HG03457 (cell line): ENCODE data around the gene PADI2.
A peak's percentile ranks its signal among the peaks of the same experiment; 100 is the strongest.

Experiments used
- ATAC-seq: cut with Tn5 transposase; IDR thresholded peaks from one replicate; pipeline ENCODE4 v1.9.1; 2021; ENCODE audit warnings: moderate number of reproducible peaks; ENCODE audit not compliant: unreplicated experiment

The PADI2 gene

DNA sequence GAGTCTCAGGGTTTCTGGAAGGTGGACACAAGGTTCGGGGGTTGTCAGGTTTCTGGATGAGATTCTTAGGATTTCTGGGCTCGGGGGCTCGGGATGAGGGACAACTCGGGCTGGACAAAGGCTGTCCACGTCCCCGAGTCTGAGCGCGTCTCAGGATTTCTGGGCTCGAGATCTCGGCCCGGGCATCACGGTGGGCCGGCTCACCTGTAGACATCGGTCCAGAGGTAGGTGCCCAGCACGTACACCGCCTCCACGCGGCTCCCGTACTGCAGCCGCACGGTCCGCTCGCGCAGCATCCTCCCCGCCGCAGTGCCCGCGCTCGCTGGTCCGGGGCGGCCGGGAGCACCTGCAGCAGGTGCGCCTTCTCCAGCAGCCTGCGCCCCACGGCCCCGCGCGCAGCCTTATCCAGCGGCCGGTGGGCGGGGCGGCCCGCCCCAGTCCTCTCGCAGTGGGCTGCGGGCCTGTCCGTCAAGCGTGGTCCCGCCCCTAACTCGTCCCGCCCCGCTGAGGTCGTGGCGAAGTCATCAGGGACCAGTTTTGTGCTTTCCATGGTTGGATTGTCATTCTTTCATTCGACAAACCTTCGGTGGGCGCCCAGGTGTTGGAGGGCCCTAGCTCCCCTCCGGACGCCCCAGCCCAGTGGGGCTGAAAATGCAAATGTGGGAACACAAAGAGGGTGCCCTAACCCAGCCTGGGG is at the start of gene PADI2:
TSS of gene PADI2 (minus strand) at position 376 of the 697 bp plus-strand sequence. CDS start at position 296, 80 bp downstream.
- ATAC-seq: no peak

DNA sequence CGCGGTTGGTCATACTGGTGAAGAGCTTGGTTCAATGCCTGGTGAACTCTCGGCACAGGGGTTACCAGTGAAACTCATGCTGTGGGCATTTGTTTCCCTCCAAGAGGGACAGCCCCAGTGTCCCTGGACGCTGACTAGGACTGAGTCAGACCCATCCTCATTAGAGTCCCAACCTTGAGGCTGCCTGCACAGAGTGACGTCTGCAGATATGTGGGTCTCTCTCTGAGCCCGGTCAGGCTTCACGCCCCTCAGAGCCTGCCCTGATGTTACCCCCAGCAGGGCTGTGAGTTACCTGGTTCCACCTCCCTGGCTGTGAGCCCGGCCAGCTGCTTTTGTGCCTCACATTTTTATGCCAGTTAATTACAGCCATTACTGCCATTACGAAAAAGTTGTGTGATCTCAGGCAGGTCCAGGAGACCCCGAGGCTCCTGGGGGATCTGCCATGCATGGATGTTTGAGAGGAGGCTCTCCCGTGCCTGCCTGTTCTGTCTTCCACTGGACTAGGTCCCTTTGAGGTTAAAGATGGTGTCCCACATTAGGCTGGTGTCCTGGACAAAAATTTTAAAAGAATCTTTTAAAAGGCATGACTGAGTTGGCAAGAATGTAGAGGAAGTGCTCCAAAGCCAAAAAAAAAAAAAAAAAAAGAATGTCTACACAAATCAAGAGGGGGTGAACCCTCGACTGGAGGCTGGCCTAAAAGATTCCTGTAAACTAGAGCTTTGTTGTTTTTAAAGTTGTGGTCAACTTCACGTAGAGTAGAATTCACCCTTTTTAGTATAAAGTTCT is 49.0 kb upstream of the PADI2 start:
- no peak for ATAC-seq

DNA sequence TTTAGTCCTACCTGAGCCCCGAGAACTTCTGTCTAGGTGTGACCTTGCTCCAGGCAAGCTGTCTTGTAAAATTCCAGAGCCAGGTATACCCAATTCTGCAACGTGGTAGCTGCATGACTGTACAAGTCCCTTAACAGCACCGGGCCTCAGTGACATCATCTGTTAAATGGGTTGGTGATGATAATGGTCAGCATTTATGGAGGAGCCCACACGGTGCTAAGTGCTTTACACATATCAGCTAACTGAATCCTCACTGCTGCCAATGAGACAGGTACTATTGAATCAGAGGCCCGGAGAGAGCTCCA is 48.5 kb upstream of the PADI2 start:
- ATAC-seq: no peak

DNA sequence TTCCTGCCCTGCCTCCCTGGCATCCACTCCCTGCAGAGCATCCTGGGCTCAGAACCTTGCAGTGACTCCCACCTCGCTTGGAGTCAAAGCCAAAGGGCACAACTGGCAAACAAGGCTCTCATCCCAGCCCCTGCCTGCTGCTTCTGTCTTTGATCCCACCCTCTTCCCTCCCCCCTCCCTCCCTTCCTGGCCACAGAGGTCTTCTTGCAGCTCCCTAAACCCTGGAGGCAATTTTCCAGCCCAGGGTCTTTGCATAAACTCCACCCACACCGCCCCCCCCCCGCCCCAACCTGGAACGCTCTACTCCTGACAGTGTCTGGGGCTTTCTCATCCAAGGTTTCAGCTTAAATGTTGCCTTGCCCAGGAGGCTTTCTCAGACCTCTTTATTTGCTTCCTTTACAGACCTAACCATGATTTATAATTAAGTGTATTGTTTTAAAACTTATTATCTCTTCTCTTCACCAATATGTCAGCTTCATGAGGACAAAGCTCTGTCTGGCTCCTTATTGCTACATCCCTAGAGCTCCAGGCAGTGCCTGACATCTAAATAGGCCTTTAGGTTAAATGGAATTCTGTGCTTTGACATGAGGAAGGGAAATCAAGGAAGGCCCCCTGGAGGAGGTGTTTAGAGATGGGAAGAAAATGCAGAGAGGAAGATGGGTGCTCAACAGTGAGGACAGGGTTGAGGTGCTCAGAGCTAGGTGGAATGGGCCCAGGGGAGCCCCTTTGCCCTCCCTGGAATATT is 48.0 kb upstream of the PADI2 start:
- ATAC-seq: no peak

DNA sequence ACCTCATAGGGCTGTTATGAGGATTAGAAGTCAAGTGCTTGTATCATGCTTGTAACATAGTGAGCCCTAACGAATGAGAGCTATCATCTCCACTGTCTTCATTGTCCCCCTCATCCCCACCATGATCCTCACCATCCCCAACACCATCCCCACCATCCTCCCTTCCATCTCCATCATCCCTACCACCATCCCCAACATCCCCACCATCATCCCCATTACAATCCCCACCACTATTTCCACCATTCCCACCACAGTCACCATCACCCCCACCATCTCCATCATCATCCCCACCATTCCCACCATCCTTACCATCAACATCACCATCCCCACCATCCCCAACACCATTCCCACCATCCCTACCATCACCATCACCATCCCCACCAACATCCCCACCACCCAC is 46.6 kb upstream of the PADI2 start:
- ATAC-seq: no peak

DNA sequence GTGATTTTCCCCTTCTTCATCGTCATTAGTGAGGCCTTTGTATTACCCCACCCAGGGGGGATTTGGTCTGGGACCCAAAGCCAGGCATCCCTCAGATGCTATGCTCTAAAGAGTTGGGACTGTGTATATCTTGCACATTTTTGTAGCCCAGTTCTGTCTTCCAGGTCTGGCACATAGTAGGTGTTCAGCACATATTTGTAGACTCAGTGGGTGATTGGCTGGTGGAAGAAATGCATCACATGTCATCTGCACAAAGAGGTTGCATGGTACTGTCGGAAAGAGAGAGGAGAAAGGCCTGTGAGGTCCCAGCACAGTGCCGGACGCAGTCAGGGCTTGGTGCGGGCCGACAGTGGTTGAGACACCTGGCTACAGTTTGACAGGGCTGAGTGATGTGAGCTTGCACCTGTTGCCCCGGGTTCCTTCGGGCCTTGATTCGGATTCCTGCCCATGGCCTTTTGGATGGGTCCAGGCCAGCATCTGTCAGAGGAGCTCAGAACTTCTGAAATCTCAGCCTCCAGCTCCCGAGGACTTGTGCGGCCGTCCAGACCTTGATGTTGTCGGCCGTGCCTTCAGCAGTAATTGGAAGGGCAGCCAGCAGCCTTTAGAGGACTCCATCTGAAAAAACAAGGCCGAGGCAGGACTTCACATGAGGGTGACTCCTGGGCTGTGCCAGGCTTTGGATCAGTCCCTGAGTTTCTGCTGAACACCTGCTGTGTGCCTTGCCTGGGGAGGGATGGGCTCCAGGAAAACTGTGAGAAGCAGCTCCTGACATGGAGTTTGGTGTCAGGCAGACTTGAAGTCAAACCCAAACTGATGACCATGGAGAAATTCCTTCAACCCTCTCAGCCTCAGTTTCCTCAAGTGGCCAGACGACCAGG is 44.8 kb upstream of the PADI2 start:
- ATAC-seq: no peak

DNA sequence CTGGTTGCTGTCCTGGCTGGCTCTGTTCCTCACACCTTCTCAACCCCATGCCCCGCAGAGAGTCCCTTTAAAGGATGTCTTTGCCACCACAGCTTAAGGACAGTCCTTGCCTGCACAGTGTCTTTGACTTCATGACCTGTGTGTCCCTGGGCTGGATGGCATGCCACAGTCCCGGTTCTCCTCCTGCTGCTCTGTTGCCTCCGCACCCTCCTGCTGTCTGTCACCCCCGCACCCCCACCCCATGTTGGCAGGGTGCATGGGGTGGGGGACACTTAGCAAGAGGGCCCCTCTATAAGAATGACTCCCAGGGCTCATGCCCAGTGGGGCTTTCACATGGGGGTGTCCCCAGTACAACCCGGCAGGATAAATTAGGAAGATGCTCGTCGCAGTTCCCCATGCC is 44.1 kb upstream of the PADI2 start:
- no peak for ATAC-seq

DNA sequence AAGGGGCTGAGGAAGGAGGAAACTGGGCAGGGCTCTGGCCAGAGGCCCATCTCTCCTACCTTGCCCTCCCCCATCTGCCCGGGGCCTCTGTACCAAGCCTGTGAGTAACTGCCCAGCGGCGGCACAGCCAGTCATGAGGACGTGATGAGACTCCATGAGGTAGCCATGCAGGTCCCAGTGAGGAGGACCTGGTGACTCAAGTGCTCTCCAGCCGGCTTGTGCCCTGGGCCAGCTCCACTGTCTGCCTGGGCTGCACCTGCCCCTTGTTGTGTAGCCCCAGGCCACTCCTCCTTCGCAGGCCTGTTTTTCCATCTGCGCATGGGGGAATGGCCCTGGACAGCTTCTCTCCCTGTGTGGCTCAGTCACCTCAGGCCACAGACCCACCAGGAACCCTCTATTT is 43.7 kb upstream of the PADI2 start:
- ATAC-seq: no peak

DNA sequence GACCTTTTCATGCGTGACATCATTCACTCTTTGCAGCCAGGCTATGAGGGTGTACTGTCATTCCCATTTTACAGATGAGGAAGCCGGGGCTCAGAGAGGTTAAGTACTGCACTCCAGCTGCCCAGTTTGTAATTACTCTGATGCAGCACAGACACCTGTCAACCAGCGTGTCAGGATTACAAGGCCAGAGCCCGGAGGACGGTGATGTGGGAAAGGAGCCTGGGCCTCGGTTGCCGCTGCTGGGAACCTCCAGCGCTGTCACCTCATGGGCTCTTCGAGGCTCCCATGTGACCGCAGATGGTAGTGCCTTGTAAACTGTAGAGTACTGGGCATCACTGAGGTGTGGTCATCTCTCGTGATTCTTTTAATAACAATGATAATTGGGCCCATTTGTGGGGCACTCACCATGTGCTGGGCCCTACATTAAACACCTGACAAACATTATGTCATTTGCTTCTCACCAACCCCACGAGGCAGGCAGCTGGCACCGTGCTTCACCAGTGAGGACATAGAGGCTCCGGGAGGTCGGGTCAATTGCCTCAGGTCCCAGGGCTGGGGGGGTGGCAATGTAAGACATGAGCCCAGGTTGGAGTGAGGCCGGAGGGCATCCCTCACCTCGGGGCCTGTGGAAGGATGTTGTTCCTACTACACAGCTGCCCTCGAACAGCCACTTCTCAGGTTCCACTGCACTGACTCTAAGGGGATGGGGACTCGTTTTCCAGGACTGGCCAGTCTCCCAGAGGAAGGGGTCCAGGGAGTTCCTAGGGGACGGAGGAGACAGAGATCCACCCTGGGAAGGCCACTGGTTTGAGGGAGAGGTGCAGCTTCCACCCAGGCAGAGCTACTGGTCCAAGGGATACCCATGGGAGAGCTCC is 42.9 kb upstream of the PADI2 start:
- ATAC-seq: no peak

DNA sequence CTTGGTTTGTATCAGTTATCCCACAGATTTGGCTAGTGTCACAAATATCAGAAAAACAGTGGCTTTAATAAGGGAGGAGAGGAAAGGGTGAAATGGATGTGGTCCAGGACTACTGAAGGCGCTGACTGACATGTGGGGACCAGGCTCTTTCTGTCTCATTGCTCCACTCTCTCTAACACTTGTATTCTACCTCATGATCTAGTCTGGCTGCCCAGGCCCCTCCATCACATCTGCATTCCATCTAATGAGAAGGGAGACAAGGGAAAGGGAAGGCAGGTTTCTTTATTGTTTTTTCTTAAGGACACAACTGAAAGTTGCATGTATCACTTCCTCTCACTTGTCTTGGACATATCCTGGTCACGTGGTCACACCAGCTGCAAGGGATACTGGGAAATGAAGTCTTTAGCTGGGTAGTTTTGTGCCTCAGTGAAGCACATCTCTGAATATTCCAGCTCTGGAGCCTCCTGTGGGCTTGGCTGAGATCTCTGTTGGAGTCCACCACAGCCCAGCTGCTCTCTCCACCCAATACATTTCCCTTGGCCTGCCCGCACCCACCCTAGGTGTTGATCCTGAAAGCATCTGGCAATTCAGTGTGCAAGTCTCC is 42.0 kb upstream of the PADI2 start:
- ATAC-seq: no peak

DNA sequence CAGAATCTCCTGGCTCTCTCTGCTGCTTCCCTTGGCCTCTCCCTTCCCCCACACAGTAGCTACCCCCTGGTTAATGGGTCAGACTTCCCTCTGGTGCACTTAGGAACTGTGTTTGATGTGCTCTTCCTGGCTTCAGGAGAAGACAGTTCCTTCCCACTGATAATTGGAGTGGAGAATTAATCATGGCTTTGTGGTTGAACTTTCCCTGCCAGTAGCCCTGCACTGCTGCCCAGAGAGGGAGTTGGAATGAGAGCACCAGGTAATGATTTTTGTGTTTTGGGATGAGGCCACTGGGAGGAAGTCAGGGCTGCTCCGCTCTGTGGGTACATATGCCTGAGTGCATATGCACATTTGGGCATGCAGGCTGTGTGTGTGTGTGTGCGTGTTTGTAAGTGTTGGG is 39.7 kb upstream of the PADI2 start:
- no peak for ATAC-seq

DNA sequence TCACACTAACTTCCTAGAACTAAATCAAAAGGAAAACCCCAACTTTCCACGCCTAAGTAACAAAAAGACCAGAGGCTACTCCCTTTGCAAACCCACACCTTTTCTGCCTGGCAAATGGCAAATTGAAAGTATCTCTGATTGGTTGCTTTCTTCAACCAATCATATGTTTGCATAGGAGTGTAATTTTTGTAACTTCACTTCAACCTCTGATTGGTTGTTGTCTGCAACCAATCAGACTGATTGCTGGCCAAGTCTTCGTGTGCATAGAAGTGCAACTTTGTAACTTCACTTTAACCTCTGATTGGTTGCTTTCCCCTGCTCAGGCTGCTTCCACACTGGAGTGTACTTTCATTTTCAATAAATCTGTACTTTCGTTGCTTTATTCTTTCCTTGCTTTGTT is 36.9 kb upstream of the PADI2 start:
- ATAC-seq: no peak

DNA sequence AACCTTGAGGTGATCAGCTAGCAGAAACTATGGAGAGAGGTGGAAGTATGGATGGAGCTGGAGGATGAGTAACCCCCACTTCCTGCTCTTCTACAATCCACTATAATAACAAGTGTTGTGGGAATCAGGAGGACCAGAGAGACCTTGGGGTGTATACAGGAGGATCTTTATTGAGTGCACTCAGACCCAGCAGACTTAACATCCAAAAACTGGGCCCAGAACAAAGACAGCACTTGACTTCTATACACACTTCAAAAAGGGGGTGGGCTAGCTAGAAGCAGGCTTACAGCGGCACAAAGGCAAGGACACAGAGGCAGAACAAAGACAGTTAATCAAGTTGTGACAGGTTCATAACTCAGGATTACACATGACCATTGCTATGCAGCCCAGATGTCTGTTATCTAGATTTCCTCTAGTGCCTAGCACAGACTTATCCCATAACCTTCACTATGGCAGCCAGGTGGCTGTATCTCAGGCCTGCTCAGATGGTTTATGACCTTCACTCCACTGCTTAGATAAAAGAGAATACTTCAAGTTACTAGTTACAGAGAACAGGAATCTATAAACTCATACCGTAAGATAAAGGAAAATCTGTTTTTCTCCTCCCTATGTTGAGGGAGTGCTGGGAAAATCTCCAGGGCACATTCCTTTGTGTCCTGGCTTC is 36.1 kb upstream of the PADI2 start:
- no peak for ATAC-seq

DNA sequence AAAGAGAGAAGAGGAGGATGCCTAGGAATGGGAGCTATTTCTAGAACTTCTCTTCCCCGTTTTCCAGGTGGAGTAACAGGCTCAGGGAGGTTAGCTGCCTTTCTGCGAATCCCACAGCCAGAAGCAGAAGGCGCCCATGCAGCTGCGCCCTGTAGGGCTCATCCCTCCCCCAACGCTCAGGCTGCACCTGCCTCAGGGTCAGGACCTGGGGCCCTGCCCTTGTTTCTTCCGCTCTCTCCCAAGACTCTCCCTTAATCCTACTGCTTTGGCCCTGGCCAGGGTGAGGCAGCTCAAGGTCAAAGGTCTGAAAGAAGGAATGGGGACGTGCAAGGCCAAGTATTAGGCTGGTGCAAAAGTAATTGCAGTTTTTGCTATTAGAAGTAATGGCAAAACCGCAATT is 30.5 kb upstream of the PADI2 start:
- ATAC-seq: no peak

DNA sequence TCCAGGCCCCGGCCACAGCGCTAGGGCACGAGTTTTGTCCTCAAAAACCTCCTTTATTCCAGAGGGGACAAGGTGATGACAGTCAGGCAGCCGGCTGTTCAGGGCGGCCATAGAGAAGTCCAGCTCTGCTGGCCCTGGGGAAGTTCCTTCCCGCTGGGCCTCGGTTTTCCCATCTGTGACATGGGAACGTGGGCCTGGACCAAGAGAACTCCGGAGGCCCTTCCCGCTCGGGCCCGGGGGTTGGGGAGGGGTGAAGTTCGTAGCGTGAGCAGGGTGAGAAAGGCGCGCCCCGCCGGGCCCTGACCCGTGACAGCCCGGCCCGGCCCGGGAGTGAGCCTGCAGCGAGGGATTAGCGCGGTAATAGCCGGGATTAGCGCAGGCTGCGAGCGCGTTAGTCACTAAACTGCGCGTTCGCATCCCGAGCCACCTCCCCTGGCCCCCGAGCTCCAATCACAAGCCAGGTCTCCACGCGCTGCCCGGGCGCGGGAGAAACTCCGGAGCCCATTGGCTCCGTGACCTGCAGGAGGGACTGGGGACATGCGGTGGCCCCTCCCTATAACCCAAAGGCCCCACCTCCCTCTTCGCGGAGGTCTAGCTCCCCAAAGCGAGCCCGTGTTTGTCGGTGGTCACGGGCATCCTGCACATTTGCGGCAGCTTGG is 29.8 kb upstream of the PADI2 start:
- ATAC-seq: no peak

DNA sequence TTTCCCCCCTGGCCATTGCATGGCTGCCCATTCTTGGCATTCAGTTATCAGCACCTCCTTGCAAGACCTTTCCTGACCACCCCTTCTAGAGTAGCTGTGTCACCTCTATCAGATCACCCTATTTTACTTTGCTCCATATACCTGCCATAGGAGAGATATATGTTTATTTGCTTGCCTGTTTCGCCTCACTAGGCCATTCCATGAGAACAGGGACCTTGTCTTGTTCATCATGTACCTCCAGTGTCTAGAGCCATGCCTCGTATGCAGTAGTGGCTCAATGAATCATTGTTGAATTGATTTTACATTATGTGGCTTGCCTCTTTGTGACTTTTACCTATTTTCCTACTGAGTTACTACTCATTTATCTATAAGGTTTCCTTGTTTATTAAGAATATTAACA is 26.4 kb upstream of the PADI2 start:
- ATAC-seq: no peak

DNA sequence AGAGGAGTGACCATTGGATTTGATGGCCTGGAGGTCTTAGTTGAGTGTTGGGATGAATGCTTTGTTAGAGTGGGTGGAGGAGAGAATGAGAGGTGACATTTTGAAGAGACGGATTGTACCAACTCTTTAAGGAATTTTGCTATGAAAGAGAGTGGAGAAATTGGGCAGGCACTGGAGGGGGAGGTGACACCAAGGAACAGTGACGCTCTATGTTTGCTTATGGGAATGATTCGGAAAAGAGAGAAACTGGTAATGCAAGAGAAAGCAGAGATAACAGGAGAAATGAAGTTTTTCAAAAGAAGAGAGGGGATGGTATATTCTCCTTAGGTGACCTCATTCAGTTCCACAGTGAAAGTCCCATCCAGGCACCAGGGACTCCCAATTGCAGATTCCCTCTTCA is 24.5 kb upstream of the PADI2 start:
- ATAC-seq: no peak

DNA sequence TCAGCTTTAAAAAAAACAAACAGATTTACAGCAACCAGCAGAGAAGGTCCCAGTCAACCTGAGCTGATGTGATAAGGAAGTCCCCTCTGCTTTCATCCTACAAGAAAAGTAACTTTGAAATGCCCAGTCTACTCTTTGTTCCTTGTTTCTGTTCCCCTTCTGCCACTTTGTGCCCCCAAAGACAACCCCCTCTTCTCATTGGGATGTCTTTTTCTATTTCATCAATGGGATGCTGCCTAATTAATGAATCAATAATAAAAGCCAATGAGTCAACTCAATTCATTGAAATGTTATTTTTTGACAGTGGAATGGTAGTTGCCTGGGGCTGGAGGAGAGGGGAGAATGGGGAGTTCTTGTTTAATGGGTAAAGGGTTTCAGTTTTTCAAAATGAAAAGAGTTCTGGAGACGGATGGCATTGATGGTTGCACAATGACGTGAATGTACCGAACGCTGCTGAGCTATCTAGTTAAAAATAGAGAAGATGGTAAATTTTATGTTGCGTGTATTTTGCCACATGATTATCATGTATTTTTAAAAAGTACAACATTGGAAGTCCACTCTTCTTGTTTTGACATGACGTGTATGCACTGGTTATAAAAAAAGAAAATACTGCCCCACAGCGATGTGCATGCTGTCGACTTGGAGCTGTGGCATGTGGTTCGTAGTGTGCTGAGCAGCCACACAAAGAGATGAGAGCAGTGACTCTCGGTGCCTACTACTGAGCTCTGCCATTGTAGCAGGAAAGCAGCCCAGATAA is 22.4 kb upstream of the PADI2 start:
- ATAC-seq: peak; percentile 59
